ENCODE results near the gene INSRR.

INSRR gene

GRCh38 chr1:156848461-156849150 is 10.3 kb downstream of the INSRR start:
- FAIRE-seq = no peak

GRCh38 chr1:156847591-156848460 is 11.1 kb downstream of the INSRR start:
- no peak for FAIRE-seq

GRCh38 chr1:156846643-156847042 is 12.3 kb downstream of the INSRR start:
- no peak for FAIRE-seq

GRCh38 chr1:156845953-156846545 is 12.9 kb downstream of the INSRR start:
- no peak for FAIRE-seq

- FAIRE-seq = no peak
Measured at GRCh38 chr1:156845055-156845952, 13.6 kb downstream of the INSRR start.

GRCh38 chr1:156844638-156845037 is 14.3 kb downstream of the INSRR start:
- no peak for FAIRE-seq

GRCh38 chr1:156844102-156844501 is 14.8 kb downstream of the INSRR start:
- FAIRE-seq = no peak

- FAIRE-seq = no peak
Measured at GRCh38 chr1:156842618-156843300, 16.2 kb downstream of the INSRR start.

- no peak for FAIRE-seq
Measured at GRCh38 chr1:156841295-156841855, 17.5 kb downstream of the INSRR start.

- FAIRE-seq = no peak
Measured at GRCh38 chr1:156840898-156841279, 18.0 kb downstream of the INSRR start.

- no peak for FAIRE-seq
Measured at GRCh38 chr1:156840186-156840897, 18.6 kb downstream of the INSRR start.

GRCh38 chr1:156839426-156840109 is 19.3 kb downstream of the INSRR start:
- FAIRE-seq = no peak

GRCh38 chr1:156838972-156839371 is 19.9 kb downstream of the INSRR start:
- no peak for FAIRE-seq

- FAIRE-seq = no peak
Measured at GRCh38 chr1:156836892-156837291, 22.0 kb downstream of the INSRR start.

- no peak for FAIRE-seq
Measured at GRCh38 chr1:156836041-156836654, 22.8 kb downstream of the INSRR start.

GRCh38 chr1:156834322-156834721 is 24.6 kb downstream of the INSRR start:
- no peak for FAIRE-seq

- no peak for FAIRE-seq
Measured at GRCh38 chr1:156833603-156834002, 25.3 kb downstream of the INSRR start.

- FAIRE-seq = no peak
Measured at GRCh38 chr1:156832434-156832833, 26.5 kb downstream of the INSRR start.

- FAIRE-seq = no peak
Measured at GRCh38 chr1:156828400-156829124, 30.4 kb downstream of the INSRR start.
